SJSA1 (cell line): ENCODE data around the gene TPRKB. TPM values are rescaled to one million over a fixed set of nuclear protein-coding genes. Genes with fewer than 3 reads are reported as not detected.
"Not testable (repeated sequence)": the region's sequence is repeated elsewhere in the genome, so short reads cannot be mapped to it uniquely, and the experiment has no call there.

Experiments used
- DNase-seq, 2 experiments: peaks; one replicate each; pipeline ENCODE4 v3.0.0-alpha.2; 2015 to 2020; ENCODE audit warnings: low spot score in 2 of 2, low read depth in 1 of 2
- H3K27ac ChIP-seq: fragments of 250-450 bp; sonication (Bioruptor Pico); 2 replicates; pipeline ENCODE4 v1.5.1; 2020; ENCODE audit warnings: mild to moderate bottlenecking, moderate library complexity
- H3K27me3 ChIP-seq: fragments of 250-450 bp; sonication (Bioruptor Pico); replicated peaks from 2 replicates; pipeline ENCODE4 v1.5.1; 2020; ENCODE audit warnings: mild to moderate bottlenecking, moderate library complexity
- H3K36me3 ChIP-seq: fragments of 250-450 bp; sonication (Bioruptor Pico); 2 replicates; pipeline ENCODE4 v1.5.1; 2020; ENCODE audit warnings: mild to moderate bottlenecking
- H3K4me1 ChIP-seq: fragments of 250-450 bp; sonication (Bioruptor Pico); replicated peaks from 2 replicates; pipeline ENCODE4 v1.6.1; 2021; ENCODE audit warnings: mild to moderate bottlenecking
- H3K4me3 ChIP-seq: fragments of 250-450 bp; sonication (Bioruptor Pico); 2 replicates; pipeline ENCODE4 v1.5.1; 2020; ENCODE audit warnings: mild to moderate bottlenecking
- H3K9me3 ChIP-seq: fragments of 250-450 bp; sonication (Bioruptor Pico); replicated peaks from 2 replicates; pipeline ENCODE4 v1.5.1; 2020; ENCODE audit warnings: mild to moderate bottlenecking
- total RNA-seq: library from RNA; depleted of rRNA; stranded (reverse); fragments of >200 nt; shearing (Covaris generic); gene quantifications from 2 replicates; pipeline ENCODE4 v1.2.3, GENCODE V29; 2014

Gene TPRKB
- total RNA-seq, 1 experiment from 2014 or later = 85.2 TPM

- Histone ChIP-seq H3K9me3 (no peaks in the 10 kb centered on the region), H3K4me1 (no peaks in the 10 kb centered on the region), H3K27me3 (peaks cover 16% of the 10 kb centered on the region; the same call in 1 of the 2 replicates), H3K27ac (no peak overlapping the region), H3K4me3 (no peak overlapping the region), H3K36me3 (no peaks in the 10 kb centered on the region)
- no peak for DNase-seq
Measured at GRCh38 chr2:73701968-73702665, 35.0 kb downstream of the TPRKB start.

DNA sequence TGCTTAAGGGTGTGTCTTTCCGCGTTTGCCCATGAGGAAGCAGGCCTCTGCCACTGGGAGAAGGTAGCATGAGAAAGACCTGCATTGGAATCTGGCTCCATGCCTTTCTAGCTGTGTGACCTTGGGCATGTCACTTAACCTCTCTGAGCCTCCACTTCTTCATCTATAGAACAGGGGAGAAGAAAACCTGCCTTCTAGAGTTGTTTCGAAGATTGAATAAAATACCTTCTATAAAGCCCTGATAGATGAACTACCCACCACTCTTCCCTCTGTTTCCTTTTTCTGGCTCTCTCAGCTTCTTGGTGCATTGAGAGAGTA, 35.7 kb downstream of the TPRKB start:
- H3K27ac ChIP-seq, DNase-seq: not testable (repeated sequence)
- peaks cover 16% of the 10 kb centered on the region; the same call in 1 of the 2 replicates for H3K27me3 ChIP-seq

DNA sequence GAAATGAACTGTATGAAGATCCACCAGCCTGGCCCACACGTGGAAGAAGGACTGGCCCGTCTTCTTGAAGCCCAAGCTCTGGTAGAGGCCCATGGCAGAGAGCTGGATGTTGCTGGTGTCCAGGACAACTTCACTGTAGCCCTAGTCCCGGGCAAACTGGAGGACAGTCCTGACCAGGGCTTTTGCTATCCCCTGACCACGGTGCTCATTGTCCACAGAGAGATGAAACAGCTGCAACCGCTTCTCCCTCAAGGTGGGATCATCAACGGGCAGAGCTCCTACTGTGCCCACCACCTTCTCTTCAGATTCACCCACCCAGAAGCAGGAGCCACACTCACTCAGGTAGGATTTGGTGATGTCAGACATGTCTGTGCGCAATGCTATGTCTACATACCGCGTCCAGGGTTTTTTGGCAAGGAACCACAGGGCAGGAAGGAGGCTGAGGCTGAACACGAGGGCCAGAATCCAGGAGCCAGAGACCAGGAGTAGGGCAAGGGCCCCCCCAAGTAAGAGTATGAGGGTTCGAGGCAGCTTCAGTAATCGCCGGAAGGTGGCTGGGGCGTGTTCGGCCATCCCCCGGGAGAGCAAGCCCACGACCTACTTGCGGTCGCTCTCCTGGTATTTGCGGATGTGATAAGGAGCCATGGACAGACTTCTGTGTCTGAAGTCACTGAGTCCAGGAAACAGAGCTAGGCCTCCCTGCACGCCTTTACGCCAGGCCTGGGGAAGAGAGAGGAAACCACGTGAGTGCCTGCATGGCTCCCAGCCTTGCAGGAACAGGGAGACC, 36.3 kb downstream of the TPRKB start:
- H3K36me3 ChIP-seq = no peaks in the 10 kb centered on the region
- no peak overlapping the region for H3K27ac ChIP-seq
- no peaks in the 10 kb centered on the region for H3K4me1 ChIP-seq
- no peak overlapping the region for H3K4me3 ChIP-seq
- H3K27me3 ChIP-seq = peaks cover 12% of the 10 kb centered on the region; the same call in 1 of the 2 replicates
- H3K9me3 ChIP-seq = no peaks in the 10 kb centered on the region
- no peak for DNase-seq

More for the DNA sequence above, 35.7 kb downstream of the TPRKB start:
- H3K4me3 ChIP-seq, H3K4me1 ChIP-seq, H3K9me3 ChIP-seq, H3K36me3 ChIP-seq: not testable (repeated sequence)

GRCh38 chr2:73700131-73700611, 37.0 kb downstream of the TPRKB start:
- Histone ChIP-seq H3K27me3 (peaks cover 7% of the 10 kb centered on the region; the same call in 1 of the 2 replicates), H3K27ac (no peak overlapping the region), H3K4me3 (no peak overlapping the region), H3K9me3 (no peaks in the 10 kb centered on the region), H3K4me1 (no peaks in the 10 kb centered on the region), H3K36me3 (no peaks in the 10 kb centered on the region)
- DNase-seq = no peak

DNA sequence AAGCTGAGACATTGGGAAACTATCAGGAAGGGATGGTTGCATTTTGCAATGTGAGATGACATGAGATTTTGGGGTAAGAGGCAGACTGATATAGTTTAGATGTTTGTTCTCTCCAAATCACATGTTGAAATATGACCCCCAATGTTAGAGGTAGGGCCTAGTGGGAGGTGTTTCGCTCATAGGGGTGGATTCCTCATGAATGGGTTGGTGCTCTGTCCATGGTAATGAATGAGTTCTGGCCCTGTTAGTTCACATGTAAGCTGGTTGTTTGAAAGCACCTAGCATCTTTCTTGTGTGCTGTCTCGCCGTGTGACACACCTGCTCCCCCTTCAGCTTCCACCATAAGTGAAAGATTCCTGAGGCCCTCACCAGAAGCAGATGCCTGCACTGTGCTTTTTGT, 37.7 kb downstream of the TPRKB start:
- H3K4me1 ChIP-seq = no peaks in the 10 kb centered on the region
- no peak overlapping the region for H3K27ac ChIP-seq
- no peak overlapping the region for H3K4me3 ChIP-seq
- peaks cover 1% of the 10 kb centered on the region; the same call in 1 of the 2 replicates for H3K27me3 ChIP-seq
- H3K36me3 ChIP-seq = no peaks in the 10 kb centered on the region
- no peak for DNase-seq
- H3K9me3 ChIP-seq = no peaks in the 10 kb centered on the region

- H3K27me3 ChIP-seq = no peaks in the 10 kb centered on the region
- no peaks in the 10 kb centered on the region for H3K4me1 ChIP-seq
- DNase-seq = no peak
- no peak overlapping the region for H3K27ac ChIP-seq
- no peaks in the 10 kb centered on the region for H3K36me3 ChIP-seq
- H3K9me3 ChIP-seq = no peaks in the 10 kb centered on the region
- H3K4me3 ChIP-seq = no peak overlapping the region
Measured at GRCh38 chr2:73698101-73698500, 39.0 kb downstream of the TPRKB start.

DNA sequence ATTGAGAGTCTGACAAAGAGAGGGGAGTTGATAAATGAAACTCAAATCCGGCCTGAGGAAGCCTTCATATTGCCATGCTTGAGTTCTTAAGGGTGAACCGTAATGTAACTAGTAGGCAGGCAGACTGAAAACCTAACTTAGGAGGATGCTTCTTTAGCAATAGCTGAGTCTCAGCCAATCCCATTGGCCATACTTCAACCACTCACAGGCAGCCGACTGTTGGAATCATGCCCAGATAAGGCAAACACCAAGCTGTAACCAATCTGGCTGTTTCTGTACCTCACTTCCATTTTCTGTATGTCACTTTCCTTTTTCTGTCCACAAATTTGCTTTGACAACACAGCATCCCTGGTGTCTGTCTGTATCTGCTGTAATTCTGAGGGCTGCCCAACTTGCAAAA, 39.5 kb downstream of the TPRKB start:
- DNase-seq = no peak
- H3K4me3 ChIP-seq = no peak overlapping the region
- H3K4me1 ChIP-seq = no peaks in the 10 kb centered on the region
- H3K27me3 ChIP-seq = no peaks in the 10 kb centered on the region
- H3K9me3 ChIP-seq = no peaks in the 10 kb centered on the region
- H3K36me3 ChIP-seq = no peaks in the 10 kb centered on the region
- no peak overlapping the region for H3K27ac ChIP-seq

DNA sequence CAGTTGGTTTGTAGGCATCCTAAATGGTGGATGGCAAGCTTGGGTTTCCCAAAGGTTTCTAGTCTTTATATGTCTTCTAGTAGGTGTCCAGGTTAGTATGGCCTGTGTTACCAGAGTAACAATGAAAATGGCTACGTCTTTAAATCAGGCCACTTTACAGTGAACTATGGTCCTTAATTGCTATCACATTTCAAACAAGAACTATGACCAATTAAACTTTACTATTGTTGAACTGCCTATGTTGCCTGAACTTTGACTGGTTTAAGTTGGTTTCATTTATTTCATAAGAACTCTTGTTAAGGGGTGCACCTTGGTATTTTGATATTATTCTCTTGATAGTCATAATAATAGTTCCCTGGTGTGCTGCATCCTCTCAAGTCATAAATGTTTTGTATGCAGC, 40.2 kb downstream of the TPRKB start:
- not testable (repeated sequence) for H3K36me3 ChIP-seq, H3K27me3 ChIP-seq, DNase-seq, H3K27ac ChIP-seq, H3K4me3 ChIP-seq, H3K4me1 ChIP-seq, H3K9me3 ChIP-seq

GRCh38 chr2:73696521-73696920, 40.6 kb downstream of the TPRKB start:
- not testable (repeated sequence) for H3K9me3 ChIP-seq, H3K4me3 ChIP-seq, H3K36me3 ChIP-seq, H3K27ac ChIP-seq, DNase-seq, H3K4me1 ChIP-seq, H3K27me3 ChIP-seq

GRCh38 chr2:73690372-73691088, 46.6 kb downstream of the TPRKB start:
- H3K27ac ChIP-seq, H3K36me3 ChIP-seq, H3K4me3 ChIP-seq, H3K27me3 ChIP-seq, H3K9me3 ChIP-seq, H3K4me1 ChIP-seq: not testable (repeated sequence)
- peak in 1 of 2 experiments; percentile 16 for DNase-seq

- not testable (repeated sequence) for H3K4me1 ChIP-seq, H3K4me3 ChIP-seq, DNase-seq, H3K9me3 ChIP-seq, H3K36me3 ChIP-seq, H3K27me3 ChIP-seq, H3K27ac ChIP-seq
Measured at GRCh38 chr2:73688494-73688893, 48.7 kb downstream of the TPRKB start.

DNA sequence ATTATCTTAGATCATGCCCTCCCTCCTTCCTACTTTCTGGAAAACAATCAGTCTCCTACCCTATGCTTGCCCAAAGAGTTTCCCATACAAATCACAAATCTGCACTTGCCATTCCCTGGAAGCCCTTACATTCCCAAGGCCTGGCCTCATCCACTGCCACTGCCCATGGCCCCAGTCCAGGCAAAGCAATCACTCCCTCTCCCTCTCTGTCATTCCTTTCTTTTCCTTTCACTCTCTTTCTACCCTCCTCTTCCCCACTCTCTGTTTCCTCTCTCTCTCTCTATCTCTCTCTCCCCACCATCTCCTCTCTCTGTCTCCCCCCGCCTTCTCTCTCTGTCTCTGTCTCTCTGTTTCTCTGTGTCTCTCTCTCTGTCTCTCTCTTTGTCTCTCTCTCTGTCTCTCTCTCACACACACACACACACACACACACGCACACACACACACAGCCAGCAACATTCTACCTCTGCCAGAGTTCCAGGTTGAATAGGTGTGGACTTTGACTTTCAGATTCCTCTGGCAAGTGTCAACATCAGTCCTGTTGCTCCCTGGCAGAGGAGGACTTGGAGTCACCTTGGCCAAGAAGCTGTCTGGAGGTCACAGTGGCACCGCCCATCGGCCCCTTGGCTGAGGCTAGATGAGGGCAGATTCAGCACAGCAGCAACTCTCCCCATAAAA, 51.2 kb downstream of the TPRKB start:
- H3K4me3 ChIP-seq = no peak overlapping the region
- DNase-seq = no peak
- H3K9me3 ChIP-seq = no peaks in the 10 kb centered on the region
- H3K4me1 ChIP-seq = no peaks in the 10 kb centered on the region
- no peaks in the 10 kb centered on the region for H3K36me3 ChIP-seq
- no peak overlapping the region for H3K27ac ChIP-seq
- H3K27me3 ChIP-seq = no peaks in the 10 kb centered on the region

DNA sequence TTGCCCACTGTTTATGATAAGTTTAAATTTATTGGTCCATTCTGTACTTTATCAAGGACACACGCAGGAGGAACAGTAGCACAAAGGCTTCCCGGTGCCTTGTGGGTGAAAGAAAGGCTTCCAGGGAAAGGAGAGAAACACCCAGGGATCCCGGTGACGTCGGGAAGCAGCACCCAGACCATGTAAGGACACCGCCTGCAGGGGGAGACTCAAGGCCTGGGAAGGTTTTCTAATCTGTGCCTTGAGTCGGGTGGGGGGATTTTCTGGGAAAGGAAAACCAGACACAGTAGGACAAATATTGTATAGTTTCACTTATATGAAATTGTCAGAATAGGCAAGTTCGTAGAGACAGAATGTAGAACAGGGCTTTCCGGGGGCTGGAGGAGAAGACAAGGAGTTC, 52.2 kb downstream of the TPRKB start:
- H3K4me1 ChIP-seq, H3K27me3 ChIP-seq, H3K27ac ChIP-seq, DNase-seq, H3K4me3 ChIP-seq, H3K36me3 ChIP-seq, H3K9me3 ChIP-seq: not testable (repeated sequence)
